ENCODE data around the gene SIGLEC6.
A peak's percentile ranks its signal among the peaks of the same experiment; 100 is the strongest.

SIGLEC6 gene

DNA sequence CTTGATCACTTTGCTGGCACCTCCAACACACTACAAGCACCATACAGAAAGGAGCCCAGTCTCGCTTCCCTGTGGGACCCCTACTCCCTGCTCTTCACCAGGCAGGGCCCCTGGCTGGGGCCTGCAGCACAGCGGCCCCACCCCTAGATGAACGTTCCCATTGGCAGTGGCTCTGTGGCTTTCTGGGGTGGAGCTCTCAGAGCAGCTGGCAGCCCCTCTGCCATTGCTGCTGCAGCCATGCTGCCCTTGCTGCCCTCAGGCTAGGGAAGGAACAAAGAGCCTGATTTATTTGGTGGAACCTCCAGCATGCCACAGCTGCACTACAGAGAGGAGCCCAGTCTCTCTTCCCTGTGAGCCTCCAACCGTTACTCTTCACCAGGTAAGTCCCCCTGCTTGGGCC is 5.8 kb downstream of the SIGLEC6 start:
- no peak overlapping the region for H3K4me3 ChIP-seq (ENCODE audit: low read length)
- TF ChIP-seq, protein P1, sequence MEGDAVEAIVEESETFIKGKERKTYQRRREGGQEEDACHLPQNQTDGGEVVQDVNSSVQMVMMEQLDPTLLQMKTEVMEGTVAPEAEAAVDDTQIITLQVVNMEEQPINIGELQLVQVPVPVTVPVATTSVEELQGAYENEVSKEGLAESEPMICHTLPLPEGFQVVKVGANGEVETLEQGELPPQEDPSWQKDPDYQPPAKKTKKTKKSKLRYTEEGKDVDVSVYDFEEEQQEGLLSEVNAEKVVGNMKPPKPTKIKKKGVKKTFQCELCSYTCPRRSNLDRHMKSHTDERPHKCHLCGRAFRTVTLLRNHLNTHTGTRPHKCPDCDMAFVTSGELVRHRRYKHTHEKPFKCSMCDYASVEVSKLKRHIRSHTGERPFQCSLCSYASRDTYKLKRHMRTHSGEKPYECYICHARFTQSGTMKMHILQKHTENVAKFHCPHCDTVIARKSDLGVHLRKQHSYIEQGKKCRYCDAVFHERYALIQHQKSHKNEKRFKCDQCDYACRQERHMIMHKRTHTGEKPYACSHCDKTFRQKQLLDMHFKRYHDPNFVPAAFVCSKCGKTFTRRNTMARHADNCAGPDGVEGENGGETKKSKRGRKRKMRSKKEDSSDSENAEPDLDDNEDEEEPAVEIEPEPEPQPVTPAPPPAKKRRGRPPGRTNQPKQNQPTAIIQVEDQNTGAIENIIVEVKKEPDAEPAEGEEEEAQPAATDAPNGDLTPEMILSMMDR (IDR thresholded peaks at IDR 0.05; ENCODE audit: insufficient read depth, low read depth, low read length, missing control alignments): no peak
- DNase-seq (ENCODE audit: low read depth): no peak

DNA sequence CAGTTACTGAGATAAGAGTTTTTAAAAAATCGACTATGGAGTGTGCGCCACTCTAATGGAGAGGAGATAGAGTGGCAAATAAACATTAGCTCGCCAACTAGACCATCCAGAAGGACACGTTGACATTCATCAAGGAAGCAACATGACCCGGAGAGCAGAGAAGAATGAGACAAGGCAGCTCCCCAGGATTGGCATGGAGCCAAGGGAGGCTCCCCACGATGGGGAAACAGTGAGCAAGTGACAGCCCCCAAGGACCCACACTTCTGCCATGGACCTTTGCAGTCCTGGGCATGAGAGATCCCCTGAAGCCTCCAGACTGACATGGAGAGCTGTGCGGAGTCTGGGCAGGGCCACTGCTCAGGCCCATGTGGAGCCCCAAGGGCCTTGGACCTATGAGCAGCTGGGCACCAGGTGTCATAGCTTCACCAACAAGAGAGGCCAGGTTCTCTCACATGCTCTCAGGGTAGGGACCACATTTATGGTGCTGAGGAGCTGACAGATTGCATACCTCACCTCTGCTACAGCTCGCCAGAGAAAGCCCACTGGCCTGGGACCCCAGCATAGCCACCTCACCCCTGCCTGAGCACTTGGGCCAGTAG is 6.7 kb downstream of the SIGLEC6 start:
- H3K4me3 ChIP-seq (ENCODE audit: low read length): no peak overlapping the region
- no peak for DNase-seq (ENCODE audit: low read depth)
- TF ChIP-seq, protein P1 (IDR thresholded peaks at IDR 0.05; ENCODE audit: insufficient read depth, low read depth, low read length, missing control alignments): no peak

GRCh38 chr19:51521781-51522180 is 9.7 kb downstream of the SIGLEC6 start:
- DNase-seq (ENCODE audit: low read depth): no peak
- TF ChIP-seq, protein P1 (IDR thresholded peaks at IDR 0.05; ENCODE audit: insufficient read depth, low read depth, low read length, missing control alignments): no peak
- H3K4me3 ChIP-seq (ENCODE audit: low read length): no peak overlapping the region

GRCh38 chr19:51521357-51521756 is 10.1 kb downstream of the SIGLEC6 start:
- no peak for DNase-seq (ENCODE audit: low read depth)
- TF ChIP-seq, protein P1 (IDR thresholded peaks at IDR 0.05; ENCODE audit: insufficient read depth, low read depth, low read length, missing control alignments): no peak
- H3K4me3 ChIP-seq (ENCODE audit: low read length): no peak overlapping the region

DNA sequence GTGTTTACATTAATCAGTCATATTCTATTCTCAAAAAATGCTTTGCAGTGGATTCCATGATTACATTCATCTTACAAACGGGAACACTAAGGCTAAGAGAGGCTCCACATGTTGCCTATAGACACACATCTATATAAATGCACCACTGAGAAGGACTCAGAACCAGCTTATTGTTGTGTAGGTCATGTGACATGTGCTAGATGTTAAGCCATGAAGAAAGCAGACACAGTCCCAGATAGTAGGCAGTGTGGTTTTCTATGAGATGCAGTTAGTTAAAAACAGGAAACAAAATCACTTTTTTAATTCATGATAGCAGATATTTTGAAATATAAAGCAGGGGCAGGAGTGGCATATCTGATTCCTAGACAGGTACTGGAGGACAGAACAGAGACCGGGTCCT is 10.7 kb downstream of the SIGLEC6 start:
- no peak overlapping the region for H3K4me3 ChIP-seq (ENCODE audit: low read length)
- TF ChIP-seq, protein P1 (IDR thresholded peaks at IDR 0.05; ENCODE audit: insufficient read depth, low read depth, low read length, missing control alignments): no peak
- no peak for DNase-seq (ENCODE audit: low read depth)

DNA sequence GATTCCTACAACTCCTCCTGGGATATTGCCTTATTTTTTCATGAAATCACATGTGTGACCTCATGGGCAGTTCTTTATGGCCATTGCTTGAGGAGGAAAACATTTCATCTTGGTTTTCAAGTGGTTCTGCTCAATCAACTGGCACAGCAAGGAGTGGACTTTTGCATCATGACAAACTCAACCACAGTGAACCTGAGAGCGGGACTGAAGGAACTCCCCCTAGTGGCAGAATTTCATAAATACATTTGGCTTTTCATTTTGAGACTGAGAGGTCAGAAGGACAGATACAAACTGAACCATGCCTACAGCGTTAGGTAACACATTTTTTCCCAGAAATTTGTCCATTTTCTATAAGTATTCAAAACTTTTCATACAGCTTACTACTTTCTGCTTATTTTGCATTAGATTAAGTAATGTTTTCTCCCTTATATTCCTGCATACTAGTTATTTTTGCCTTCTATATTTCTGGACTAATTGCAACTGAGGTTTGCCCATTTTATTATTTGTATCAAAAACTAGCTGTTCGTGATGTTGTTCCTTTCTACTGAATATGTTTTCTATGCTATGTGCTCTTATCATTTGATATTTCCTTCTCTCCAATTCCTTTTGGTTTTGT is 16.5 kb downstream of the SIGLEC6 start:
- DNase-seq (ENCODE audit: low read depth): peak; percentile 62
- no peak overlapping the region for H3K4me3 ChIP-seq (ENCODE audit: low read length)
- TF ChIP-seq, protein P1 (IDR thresholded peaks at IDR 0.05; ENCODE audit: insufficient read depth, low read depth, low read length, missing control alignments): peak; percentile 75

DNA sequence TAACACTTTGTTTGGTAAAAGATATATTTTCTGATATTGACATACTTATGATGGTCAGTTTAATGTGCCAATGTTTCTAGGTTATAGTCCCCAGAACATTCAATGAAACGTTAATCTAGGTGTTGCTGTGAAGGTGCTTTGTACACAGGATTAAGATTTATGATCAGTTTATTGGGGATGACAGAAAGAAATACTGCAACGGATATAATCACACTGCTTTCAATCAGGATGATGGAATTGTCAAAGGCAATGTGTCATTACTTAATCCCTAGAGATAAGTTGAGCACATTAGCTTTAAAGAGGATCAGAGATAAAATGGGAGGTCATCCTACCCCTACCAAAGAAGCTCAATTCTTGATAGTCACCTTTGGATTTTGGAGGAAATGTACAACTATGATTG is 17.5 kb downstream of the SIGLEC6 start:
- no peak overlapping the region for H3K4me3 ChIP-seq (ENCODE audit: low read length)
- TF ChIP-seq, protein P1 (IDR thresholded peaks at IDR 0.05; ENCODE audit: insufficient read depth, low read depth, low read length, missing control alignments): no peak
- DNase-seq (ENCODE audit: low read depth): no peak

Data from epithelial cell of esophagus (primary cell).